KMS-11 (cell line): ENCODE results near the gene UMAD1.
A peak's percentile ranks its signal among the peaks of the same experiment; 100 is the strongest.

Experiments
- H2AFZ ChIP-seq: fragments of 200-600 bp; sonication (generic); 2 replicates; pipeline ENCODE4 v1.6.1; 2016; ENCODE audit warnings: antibody characterized with exemption, mixed run types, low read depth
- H3K27ac ChIP-seq: fragments of 200-600 bp; sonication (generic); 2 replicates; pipeline ENCODE4 v1.6.1; 2016; ENCODE audit warnings: mild to moderate bottlenecking, mixed run types
- H3K27me3 ChIP-seq: fragments of 200-600 bp; sonication (generic); 2 replicates; pipeline ENCODE4 v1.6.1; 2017; ENCODE audit warnings: mild to moderate bottlenecking, low read depth, mixed run types, moderate library complexity; ENCODE audit not compliant: insufficient read depth
- H3K36me3 ChIP-seq: fragments of 200-600 bp; sonication (generic); 2 replicates; pipeline ENCODE4 v1.6.1; 2017; ENCODE audit warnings: mild to moderate bottlenecking, mixed run types; ENCODE audit not compliant: insufficient read depth
- H3K4me1 ChIP-seq: fragments of 200-600 bp; sonication (generic); 2 replicates; pipeline ENCODE4 v1.6.1; 2016; ENCODE audit warnings: mild to moderate bottlenecking, low read depth, mixed run types; ENCODE audit not compliant: poor library complexity, severe bottlenecking
- H3K4me2 ChIP-seq: fragments of 200-600 bp; sonication (generic); 2 replicates; pipeline ENCODE4 v1.7.0; 2016; ENCODE audit warnings: mild to moderate bottlenecking, mixed run types
- H3K4me3 ChIP-seq: fragments of 200-600 bp; sonication (generic); IDR thresholded peaks from 2 replicates; pipeline ENCODE4 v1.6.1; 2017; ENCODE audit warnings: low read depth, low read length, mixed read lengths; ENCODE audit not compliant: insufficient read depth
- H3K79me2 ChIP-seq: fragments of 200-600 bp; sonication (generic); 2 replicates; pipeline ENCODE4 v1.6.1; 2016; ENCODE audit warnings: low read depth, mixed run types; ENCODE audit not compliant: insufficient read depth
- H3K9ac ChIP-seq: fragments of 200-600 bp; sonication (generic); 2 replicates; pipeline ENCODE4 v1.6.1; 2016; ENCODE audit warnings: mild to moderate bottlenecking, mixed run types
- H4K20me1 ChIP-seq: fragments of 200-600 bp; sonication (generic); 2 replicates; pipeline ENCODE4 v1.6.1; 2016; ENCODE audit warnings: mild to moderate bottlenecking, mixed run types; ENCODE audit not compliant: insufficient read depth
- TF ChIP-seq, protein P1 (sequence below): fragments of 200-600 bp; sonication (generic); conservative IDR thresholded peaks from 2 replicates; pipeline ENCODE4 v1.6.1; 2017; ENCODE audit warnings: low read depth, mild to moderate bottlenecking, antibody characterized with exemption, low read length, moderate library complexity, mixed read lengths

UMAD1 gene

GRCh38 chr7:7682861-7683260 lies 42.3 kb downstream of the UMAD1 start:
- H3K4me3 ChIP-seq, result no peak overlapping the region

DNA sequence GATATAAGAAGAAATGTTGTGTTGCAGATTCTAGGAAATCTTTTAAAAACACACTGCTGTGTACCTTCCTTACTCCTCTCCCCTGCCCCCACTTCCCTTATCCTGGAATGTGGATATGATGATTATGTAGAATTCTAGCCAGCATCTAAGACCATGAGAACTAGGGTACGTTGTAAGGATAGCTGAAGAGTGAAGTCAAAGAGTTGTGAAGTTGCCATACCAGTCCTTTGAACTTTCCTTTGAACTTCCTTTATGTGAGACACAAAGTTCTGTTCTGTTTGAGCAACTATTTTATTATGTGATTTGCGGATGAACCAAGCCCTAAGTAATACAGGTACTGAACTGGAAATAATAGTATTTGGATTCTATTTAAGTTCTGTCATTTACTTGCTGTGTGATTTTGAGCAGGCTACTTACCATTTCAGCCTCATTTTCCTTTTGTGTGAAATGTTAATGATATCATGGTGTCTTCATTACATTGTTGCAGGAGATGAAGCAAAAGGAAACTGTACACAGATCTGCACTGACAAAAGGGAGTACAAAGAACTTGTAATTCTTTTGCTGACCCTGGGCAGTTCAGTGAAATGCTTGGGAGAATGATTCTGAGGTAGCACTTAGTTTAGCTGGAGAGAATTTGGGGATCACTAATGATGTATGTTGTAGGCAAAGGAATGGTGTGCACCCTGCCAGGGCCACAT lies 46.4 kb downstream of the UMAD1 start:
- TF ChIP-seq, protein P1, sequence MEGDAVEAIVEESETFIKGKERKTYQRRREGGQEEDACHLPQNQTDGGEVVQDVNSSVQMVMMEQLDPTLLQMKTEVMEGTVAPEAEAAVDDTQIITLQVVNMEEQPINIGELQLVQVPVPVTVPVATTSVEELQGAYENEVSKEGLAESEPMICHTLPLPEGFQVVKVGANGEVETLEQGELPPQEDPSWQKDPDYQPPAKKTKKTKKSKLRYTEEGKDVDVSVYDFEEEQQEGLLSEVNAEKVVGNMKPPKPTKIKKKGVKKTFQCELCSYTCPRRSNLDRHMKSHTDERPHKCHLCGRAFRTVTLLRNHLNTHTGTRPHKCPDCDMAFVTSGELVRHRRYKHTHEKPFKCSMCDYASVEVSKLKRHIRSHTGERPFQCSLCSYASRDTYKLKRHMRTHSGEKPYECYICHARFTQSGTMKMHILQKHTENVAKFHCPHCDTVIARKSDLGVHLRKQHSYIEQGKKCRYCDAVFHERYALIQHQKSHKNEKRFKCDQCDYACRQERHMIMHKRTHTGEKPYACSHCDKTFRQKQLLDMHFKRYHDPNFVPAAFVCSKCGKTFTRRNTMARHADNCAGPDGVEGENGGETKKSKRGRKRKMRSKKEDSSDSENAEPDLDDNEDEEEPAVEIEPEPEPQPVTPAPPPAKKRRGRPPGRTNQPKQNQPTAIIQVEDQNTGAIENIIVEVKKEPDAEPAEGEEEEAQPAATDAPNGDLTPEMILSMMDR, result no peak
- H3K4me2 ChIP-seq, result no peak overlapping the region

More at GRCh38 chr7:7682861-7683260, 42.3 kb downstream of the UMAD1 start:
- Histone ChIP-seq H3K9ac (peak overlapping the region; percentile 5; the same call in 1 of the 2 replicates), H3K27ac (peak overlapping the region; percentile 69), H4K20me1 (no peaks in the 10 kb centered on the region), H3K79me2 (no peaks in the 10 kb centered on the region), H2AFZ (peak overlapping the region; percentile 52), H3K4me1 (peaks cover 37% of the 10 kb centered on the region), H3K27me3 (no peaks in the 10 kb centered on the region), H3K36me3 (no peaks in the 10 kb centered on the region), H3K4me2 (peak overlapping the region; percentile 73)
- TF ChIP-seq, protein P1, result no peak

GRCh38 chr7:7687800-7688199 lies 47.2 kb downstream of the UMAD1 start:
- H3K27ac ChIP-seq, result no peak overlapping the region
- no peak overlapping the region for H2AFZ ChIP-seq
- no peaks in the 10 kb centered on the region for H3K79me2 ChIP-seq
- H3K9ac ChIP-seq, result no peak overlapping the region
- no peak overlapping the region for H3K4me3 ChIP-seq
- TF ChIP-seq, protein P1, result no peak
- no peak overlapping the region for H3K4me2 ChIP-seq
- H3K4me1 ChIP-seq, result peaks cover 8% of the 10 kb centered on the region
- no peaks in the 10 kb centered on the region for H3K27me3 ChIP-seq
- H3K36me3 ChIP-seq, result no peaks in the 10 kb centered on the region
- H4K20me1 ChIP-seq, result no peaks in the 10 kb centered on the region

More for the DNA sequence above, 46.4 kb downstream of the UMAD1 start:
- no peaks in the 10 kb centered on the region for H3K79me2 ChIP-seq
- H2AFZ ChIP-seq, result no peak overlapping the region
- no peaks in the 10 kb centered on the region for H4K20me1 ChIP-seq
- no peak overlapping the region for H3K9ac ChIP-seq
- H3K27ac ChIP-seq, result no peak overlapping the region
- no peaks in the 10 kb centered on the region for H3K36me3 ChIP-seq
- no peaks in the 10 kb centered on the region for H3K27me3 ChIP-seq
- peaks cover 16% of the 10 kb centered on the region for H3K4me1 ChIP-seq
- H3K4me3 ChIP-seq, result no peak overlapping the region

- Histone ChIP-seq H3K4me2 (no peak overlapping the region), H3K36me3 (no peaks in the 10 kb centered on the region), H3K9ac (no peak overlapping the region), H2AFZ (no peak overlapping the region), H3K79me2 (no peaks in the 10 kb centered on the region), H3K27ac (no peak overlapping the region), H4K20me1 (no peaks in the 10 kb centered on the region), H3K4me3 (no peak overlapping the region), H3K4me1 (peaks cover 2% of the 10 kb centered on the region), H3K27me3 (no peaks in the 10 kb centered on the region)
- TF ChIP-seq, protein P1, result no peak
Measured at GRCh38 chr7:7688310-7688709, 47.8 kb downstream of the UMAD1 start.
